Measurements from ENCODE around the gene ADI1.
"Not testable (repeated sequence)": the region's sequence is repeated elsewhere in the genome, so short reads cannot be mapped to it uniquely, and the experiment has no call there.

ADI1 gene

DNA sequence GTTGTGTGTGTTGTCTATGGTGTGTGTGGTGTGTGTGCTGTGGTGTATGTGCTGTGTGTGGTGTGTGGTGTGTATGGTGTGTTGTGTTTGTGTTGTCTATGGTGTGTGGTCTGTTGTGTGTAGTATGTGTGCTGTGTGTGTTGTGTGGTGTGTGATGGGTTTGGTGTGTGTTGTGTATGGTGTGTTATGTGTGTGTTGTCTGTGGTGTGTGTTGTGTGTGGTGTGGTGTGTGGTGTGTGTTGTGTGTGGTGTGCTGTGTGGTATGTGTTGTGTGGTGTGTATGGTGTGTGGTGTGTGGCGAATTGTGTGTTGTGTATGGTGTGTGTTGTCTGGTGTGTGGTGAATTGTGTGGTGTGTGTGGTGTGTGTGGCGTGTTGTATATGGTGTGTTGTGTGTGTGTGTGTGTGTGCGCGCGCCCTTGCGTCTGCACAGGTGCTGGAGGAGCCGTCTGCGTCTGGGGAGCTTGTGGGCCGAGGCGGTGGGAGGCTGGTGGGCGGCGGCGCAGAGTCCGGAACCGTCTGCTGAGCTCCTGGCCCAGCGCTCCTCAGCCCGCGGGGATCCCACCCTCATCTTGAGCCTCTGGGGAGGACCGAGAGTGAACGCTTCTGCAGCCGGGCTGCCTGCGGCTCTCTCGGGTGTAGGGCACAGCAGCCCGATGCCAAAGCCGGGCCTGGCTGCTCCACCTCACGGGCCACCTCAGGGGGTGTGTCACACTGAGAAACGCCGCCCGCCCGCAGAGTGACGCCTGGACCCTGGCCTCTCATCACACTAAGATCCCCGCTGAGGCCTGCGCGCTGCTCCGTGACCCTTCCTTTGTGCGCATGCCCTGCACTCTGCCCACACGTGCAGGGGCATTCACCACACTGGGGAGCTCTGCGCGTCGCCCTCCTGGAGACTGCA lies 8.8 kb upstream of the ADI1 start:
- Histone ChIP-seq H3K4me1 (ENCODE audit: insufficient read depth, low read length) (no peaks in the 10 kb centered on the region), H3K4me3 (ENCODE audit: low read length) (no peak overlapping the region)
- 94% methylated on average over 40 of the region's 40 CpGs for WGBS

DNA sequence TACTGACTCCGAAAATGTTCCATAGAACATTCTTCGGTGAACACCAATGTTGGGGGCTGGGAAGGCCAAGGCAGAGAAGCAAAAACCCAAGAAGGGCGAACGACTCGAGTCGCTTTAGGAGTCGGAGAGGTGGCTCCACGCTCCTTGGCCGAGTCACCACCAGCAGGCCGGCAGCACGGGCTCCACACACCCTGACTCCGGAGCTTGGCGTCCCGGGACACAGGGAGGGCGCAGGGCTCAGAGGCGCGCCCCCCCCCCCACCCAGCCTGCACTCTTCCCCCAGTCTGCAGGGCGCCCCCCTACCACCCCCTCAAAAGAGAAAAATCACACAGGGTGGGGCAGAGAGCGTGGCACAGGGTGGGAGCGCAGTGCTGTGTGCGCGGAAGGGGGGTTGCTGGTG lies 7.5 kb upstream of the ADI1 start:
- no peaks in the 10 kb centered on the region for H3K9me3 ChIP-seq (ENCODE audit: insufficient read depth, low read depth, low read length)
- H3K9ac ChIP-seq (ENCODE audit: low read depth, low read length): no peak overlapping the region
- H3K4me3 ChIP-seq (ENCODE audit: low read length): no peak overlapping the region
- 90% methylated on average over 21 of the region's 22 CpGs for WGBS
- H3K27ac ChIP-seq (ENCODE audit: low read depth, low read length): no peak overlapping the region
- no peaks in the 10 kb centered on the region for H3K4me1 ChIP-seq (ENCODE audit: insufficient read depth, low read length)
- H3K36me3 ChIP-seq (ENCODE audit: insufficient read depth, low read length): no peaks in the 10 kb centered on the region
- no peaks in the 10 kb centered on the region for H3K27me3 ChIP-seq (ENCODE audit: insufficient read depth, low read length)

More for the DNA sequence above, 8.8 kb upstream of the ADI1 start:
- no peaks in the 10 kb centered on the region for H3K27me3 ChIP-seq (ENCODE audit: insufficient read depth, low read length)
- H3K36me3 ChIP-seq (ENCODE audit: insufficient read depth, low read length): no peaks in the 10 kb centered on the region
- no peak overlapping the region for H3K9ac ChIP-seq (ENCODE audit: low read depth, low read length)
- H3K9me3 ChIP-seq (ENCODE audit: insufficient read depth, low read depth, low read length): no peaks in the 10 kb centered on the region
- H3K27ac ChIP-seq (ENCODE audit: low read depth, low read length): no peak overlapping the region

DNA sequence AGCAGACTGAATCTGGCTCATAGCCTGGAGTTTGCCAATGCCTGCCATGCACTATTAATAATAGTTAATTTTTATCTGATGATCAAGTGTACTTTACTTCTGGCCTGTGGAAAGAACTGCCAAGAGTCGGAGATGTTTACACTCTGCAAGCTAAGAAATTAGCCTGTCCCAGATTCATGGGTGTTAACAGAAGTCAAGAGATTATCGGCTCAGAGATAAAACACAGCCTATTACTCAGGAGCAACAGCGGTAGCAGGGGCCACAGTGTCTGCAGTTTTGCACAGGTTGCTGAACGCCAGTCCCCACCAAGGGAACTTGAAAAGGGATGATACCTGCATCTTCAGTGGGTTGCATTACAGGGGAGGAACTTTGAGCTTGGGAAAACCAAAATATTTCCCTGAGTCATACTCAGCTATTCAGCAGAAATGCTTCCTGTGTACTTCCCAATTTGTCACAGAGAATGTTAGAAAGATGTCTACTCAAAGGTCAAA lies 4.3 kb upstream of the ADI1 start:
- Histone ChIP-seq H3K36me3 (ENCODE audit: insufficient read depth, low read length) (no peaks in the 10 kb centered on the region), H3K4me3 (ENCODE audit: low read length) (no peak overlapping the region), H3K27ac (ENCODE audit: low read depth, low read length) (no peak overlapping the region), H3K9me3 (ENCODE audit: insufficient read depth, low read depth, low read length) (no peaks in the 10 kb centered on the region), H3K9ac (ENCODE audit: low read depth, low read length) (no peak overlapping the region), H3K27me3 (ENCODE audit: insufficient read depth, low read length) (peaks cover 3% of the 10 kb centered on the region; the same call in 1 of the 2 replicates), H3K4me1 (ENCODE audit: insufficient read depth, low read length) (0 out of 2 replicates have a peak, but pooled peaks cover 5% of the 10 kb centered on the region)
- 88% methylated on average over 4 of the region's 4 CpGs for WGBS

DNA sequence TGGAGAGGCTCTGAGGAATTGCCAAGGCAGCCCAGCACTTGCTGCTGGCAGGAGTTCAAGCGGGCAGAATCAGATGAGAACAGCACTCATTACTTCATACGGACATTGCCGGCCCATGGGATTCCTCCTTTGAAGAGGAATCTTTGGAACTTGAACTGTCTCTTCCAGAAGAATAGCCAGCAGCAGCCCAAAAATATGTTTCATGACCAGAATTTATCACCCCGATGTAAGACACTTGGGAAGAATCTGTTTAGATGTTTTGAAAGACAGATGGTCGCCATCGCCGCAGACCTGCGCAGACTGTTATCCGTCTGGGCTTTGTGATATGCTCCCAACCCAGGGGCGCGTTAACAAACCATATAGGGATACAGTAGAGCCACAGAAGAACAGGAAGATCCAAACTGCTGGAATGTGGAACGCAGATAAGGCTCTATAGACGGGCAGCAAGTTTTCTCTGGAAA lies 3.7 kb upstream of the ADI1 start:
- WGBS: 90% methylated on average over 13 of the region's 13 CpGs
- no peak overlapping the region for H3K9ac ChIP-seq (ENCODE audit: low read depth, low read length)

DNA sequence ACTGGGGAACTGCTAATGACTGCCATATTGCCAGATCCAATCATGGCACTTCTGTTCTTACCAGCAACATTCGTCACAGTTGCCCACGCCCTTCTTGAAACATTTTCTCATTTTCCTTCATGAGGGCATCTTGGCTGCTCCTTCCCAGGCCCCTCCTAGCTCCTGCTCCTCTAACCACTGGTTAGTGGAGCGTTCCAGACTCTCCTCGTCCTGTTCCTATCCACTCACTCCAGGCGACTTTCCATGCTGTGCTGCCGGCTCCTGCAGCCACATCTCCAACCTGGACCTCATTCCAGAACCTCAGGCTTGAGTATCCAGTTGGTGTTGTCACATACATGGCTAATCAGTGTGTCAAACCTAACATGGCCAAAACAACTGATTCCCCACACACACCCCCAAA lies 1.3 kb upstream of the ADI1 start:
- peaks cover 3% of the 10 kb centered on the region; the same call in 1 of the 2 replicates for H3K27me3 ChIP-seq (ENCODE audit: insufficient read depth, low read length)
- peaks cover 11% of the 10 kb centered on the region; the same call in 1 of the 2 replicates for H3K4me1 ChIP-seq (ENCODE audit: insufficient read depth, low read length)
- WGBS: 93% methylated on average over 6 of the region's 6 CpGs
- H3K27ac ChIP-seq (ENCODE audit: low read depth, low read length): no peak overlapping the region
- no peak overlapping the region for H3K9ac ChIP-seq (ENCODE audit: low read depth, low read length)
- H3K36me3 ChIP-seq (ENCODE audit: insufficient read depth, low read length): no peaks in the 10 kb centered on the region
- H3K9me3 ChIP-seq (ENCODE audit: insufficient read depth, low read depth, low read length): peaks cover 3% of the 10 kb centered on the region; the same call in 1 of the 2 replicates
- peak overlapping the region; percentile 61; the same call in 1 of the 2 replicates for H3K4me3 ChIP-seq (ENCODE audit: low read length)

More for the DNA sequence above, 3.7 kb upstream of the ADI1 start:
- H3K4me3 ChIP-seq (ENCODE audit: low read length): no peak overlapping the region
- no peaks in the 10 kb centered on the region for H3K9me3 ChIP-seq (ENCODE audit: insufficient read depth, low read depth, low read length)
- H3K36me3 ChIP-seq (ENCODE audit: insufficient read depth, low read length): no peaks in the 10 kb centered on the region
- H3K4me1 ChIP-seq (ENCODE audit: insufficient read depth, low read length): peaks cover 7% of the 10 kb centered on the region; the same call in 1 of the 2 replicates
- peaks cover 3% of the 10 kb centered on the region; the same call in 1 of the 2 replicates for H3K27me3 ChIP-seq (ENCODE audit: insufficient read depth, low read length)
- H3K27ac ChIP-seq (ENCODE audit: low read depth, low read length): no peak overlapping the region

DNA sequence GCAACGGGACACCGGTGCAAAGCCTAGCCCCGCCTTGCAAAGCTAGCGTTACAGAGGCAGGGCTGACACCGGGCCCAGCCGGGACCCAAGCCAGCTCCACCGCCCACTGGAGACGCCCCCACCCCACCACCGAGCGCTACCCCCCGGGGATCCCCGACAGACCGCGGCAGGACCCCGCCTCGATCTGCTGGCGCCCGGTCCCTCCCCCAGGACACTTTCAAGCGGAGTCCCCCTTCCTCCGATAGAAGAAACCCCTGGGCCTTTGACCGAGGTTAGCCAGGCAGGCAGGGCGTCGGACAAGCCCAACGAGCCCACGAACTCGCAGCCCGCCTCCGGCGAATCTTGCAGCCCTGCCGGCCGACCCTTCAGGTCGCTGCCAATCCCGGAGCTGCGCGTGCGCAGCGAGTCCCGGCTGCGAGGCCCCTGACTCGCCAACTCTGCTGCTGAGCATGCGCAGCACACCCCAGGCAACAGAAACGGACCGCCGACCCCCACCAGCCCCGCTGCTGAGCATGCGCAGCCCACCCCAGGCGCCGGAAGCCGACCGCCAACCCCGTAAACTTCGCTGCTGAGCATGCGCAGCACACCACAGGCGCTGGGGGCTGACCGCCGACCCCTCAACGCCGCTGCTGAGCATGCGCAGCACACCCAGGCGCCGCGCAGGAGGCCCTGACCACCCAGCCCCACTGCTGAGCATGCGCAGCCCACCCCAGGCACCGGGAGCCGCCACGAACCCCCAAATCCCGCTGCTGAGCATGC lies 656 bp downstream of the ADI1 start:
- Histone ChIP-seq H3K9ac (ENCODE audit: low read depth, low read length) (peak overlapping the region; percentile 76), H3K4me3 (ENCODE audit: low read length) (peak overlapping the region; percentile 70), H3K9me3 (ENCODE audit: insufficient read depth, low read depth, low read length) (peaks cover 3% of the 10 kb centered on the region; the same call in 1 of the 2 replicates), H3K27ac (ENCODE audit: low read depth, low read length) (peak overlapping the region; percentile 98), H3K36me3 (ENCODE audit: insufficient read depth, low read length) (no peaks in the 10 kb centered on the region), H3K27me3 (ENCODE audit: insufficient read depth, low read length) (peaks cover 3% of the 10 kb centered on the region; the same call in 1 of the 2 replicates), H3K4me1 (ENCODE audit: insufficient read depth, low read length) (peaks cover 11% of the 10 kb centered on the region; the same call in 1 of the 2 replicates)
- under 1% methylated on average over 67 of the region's 67 CpGs for WGBS

DNA sequence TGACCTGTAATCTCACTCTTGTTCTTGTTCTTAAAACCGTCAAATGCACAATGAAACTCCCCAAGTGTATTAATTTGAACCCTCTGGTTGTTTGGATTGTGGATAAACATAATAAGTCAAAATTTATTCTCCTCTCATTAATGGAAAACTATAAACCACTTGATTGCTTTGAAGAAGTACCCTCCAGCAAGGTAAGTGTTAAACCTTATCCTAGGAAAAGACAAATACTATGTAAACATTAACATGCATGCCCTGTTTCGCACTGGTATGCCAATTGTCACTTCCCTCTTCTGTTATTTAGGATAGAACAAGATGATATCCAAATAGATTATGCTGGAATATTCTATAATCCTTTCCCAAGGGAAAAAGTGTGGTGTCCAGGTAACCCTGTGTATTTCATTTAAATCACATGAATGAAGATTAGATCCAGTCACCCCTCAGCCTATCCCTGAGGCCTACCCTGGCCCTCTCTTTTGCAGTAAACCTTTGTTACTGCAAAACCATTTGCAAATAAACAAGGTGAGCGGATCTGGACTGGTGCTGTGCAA lies 1.3 kb downstream of the ADI1 start:
- WGBS: 10% methylated on average over 2 of the region's 3 CpGs

DNA sequence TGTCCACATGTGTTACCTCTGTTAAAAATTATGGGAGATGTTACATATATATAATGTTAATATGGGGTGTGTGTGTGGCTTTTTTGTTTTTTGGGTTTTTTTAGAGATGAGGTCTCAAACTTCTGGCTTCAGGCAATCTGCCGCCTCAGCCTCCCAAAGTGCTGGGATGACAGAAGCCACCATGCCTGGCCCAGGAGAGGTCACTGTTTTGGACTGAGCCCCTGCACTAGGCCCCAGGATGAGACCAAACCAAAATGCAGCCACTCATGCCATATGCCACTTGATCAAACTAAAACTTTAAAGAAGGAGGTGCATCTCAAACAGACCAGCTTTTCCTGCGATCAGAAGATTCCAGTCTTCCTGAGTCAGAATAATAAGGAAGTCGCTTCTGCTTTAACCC lies 2.5 kb downstream of the ADI1 start:
- WGBS: 96% methylated on average over 3 of the region's 3 CpGs
- no peak overlapping the region for H3K27ac ChIP-seq (ENCODE audit: low read depth, low read length)
- H3K4me1 ChIP-seq (ENCODE audit: insufficient read depth, low read length): peaks cover 11% of the 10 kb centered on the region; the same call in 1 of the 2 replicates
- H3K4me3 ChIP-seq (ENCODE audit: low read length): no peak overlapping the region
- peaks cover 3% of the 10 kb centered on the region; the same call in 1 of the 2 replicates for H3K27me3 ChIP-seq (ENCODE audit: insufficient read depth, low read length)
- H3K9ac ChIP-seq (ENCODE audit: low read depth, low read length): no peak overlapping the region
- H3K9me3 ChIP-seq (ENCODE audit: insufficient read depth, low read depth, low read length): peaks cover 3% of the 10 kb centered on the region; the same call in 1 of the 2 replicates
- peaks cover 9% of the 10 kb centered on the region; the same call in 1 of the 2 replicates for H3K36me3 ChIP-seq (ENCODE audit: insufficient read depth, low read length)

More for the DNA sequence above, 1.3 kb downstream of the ADI1 start:
- H3K27me3 ChIP-seq (ENCODE audit: insufficient read depth, low read length): peaks cover 3% of the 10 kb centered on the region; the same call in 1 of the 2 replicates
- H3K4me3 ChIP-seq (ENCODE audit: low read length): peak overlapping the region; percentile 70
- peaks cover 3% of the 10 kb centered on the region; the same call in 1 of the 2 replicates for H3K9me3 ChIP-seq (ENCODE audit: insufficient read depth, low read depth, low read length)
- H3K27ac ChIP-seq (ENCODE audit: low read depth, low read length): peak overlapping the region; percentile 98
- no peaks in the 10 kb centered on the region; the same call in 1 of the 2 replicates for H3K36me3 ChIP-seq (ENCODE audit: insufficient read depth, low read length)
- H3K4me1 ChIP-seq (ENCODE audit: insufficient read depth, low read length): peaks cover 11% of the 10 kb centered on the region; the same call in 1 of the 2 replicates
- H3K9ac ChIP-seq (ENCODE audit: low read depth, low read length): peak overlapping the region; percentile 76

DNA sequence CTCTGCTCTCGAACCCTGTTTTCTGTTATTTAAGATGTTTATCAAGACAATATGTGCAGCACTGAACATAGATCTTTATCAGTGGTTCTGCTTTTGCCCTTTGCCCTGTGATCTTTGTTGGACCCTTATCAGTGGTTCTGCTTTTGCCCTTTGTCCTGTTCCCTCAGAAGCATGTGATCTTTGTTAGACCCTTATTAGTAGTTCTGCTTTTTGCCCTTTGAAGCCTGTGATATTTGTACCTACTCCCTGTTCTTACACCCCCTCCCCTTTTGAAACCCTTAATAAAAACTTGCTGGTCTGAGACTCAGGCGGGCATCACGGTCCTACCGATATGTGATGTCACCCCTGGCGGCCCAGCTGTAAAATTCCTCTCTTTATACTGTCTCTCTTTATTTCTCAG lies 3.9 kb downstream of the ADI1 start:
- Histone ChIP-seq H3K36me3 (ENCODE audit: insufficient read depth, low read length) (peaks cover 16% of the 10 kb centered on the region; the same call in 1 of the 2 replicates), H3K4me1 (ENCODE audit: insufficient read depth, low read length) (peaks cover 11% of the 10 kb centered on the region; the same call in 1 of the 2 replicates)
- WGBS: 96% methylated on average over 3 of the region's 5 CpGs
- H3K27me3 ChIP-seq (ENCODE audit: insufficient read depth, low read length); H3K9ac ChIP-seq (ENCODE audit: low read depth, low read length); H3K9me3 ChIP-seq (ENCODE audit: insufficient read depth, low read depth, low read length); H3K4me3 ChIP-seq (ENCODE audit: low read length); H3K27ac ChIP-seq (ENCODE audit: low read depth, low read length): not testable (repeated sequence)

DNA sequence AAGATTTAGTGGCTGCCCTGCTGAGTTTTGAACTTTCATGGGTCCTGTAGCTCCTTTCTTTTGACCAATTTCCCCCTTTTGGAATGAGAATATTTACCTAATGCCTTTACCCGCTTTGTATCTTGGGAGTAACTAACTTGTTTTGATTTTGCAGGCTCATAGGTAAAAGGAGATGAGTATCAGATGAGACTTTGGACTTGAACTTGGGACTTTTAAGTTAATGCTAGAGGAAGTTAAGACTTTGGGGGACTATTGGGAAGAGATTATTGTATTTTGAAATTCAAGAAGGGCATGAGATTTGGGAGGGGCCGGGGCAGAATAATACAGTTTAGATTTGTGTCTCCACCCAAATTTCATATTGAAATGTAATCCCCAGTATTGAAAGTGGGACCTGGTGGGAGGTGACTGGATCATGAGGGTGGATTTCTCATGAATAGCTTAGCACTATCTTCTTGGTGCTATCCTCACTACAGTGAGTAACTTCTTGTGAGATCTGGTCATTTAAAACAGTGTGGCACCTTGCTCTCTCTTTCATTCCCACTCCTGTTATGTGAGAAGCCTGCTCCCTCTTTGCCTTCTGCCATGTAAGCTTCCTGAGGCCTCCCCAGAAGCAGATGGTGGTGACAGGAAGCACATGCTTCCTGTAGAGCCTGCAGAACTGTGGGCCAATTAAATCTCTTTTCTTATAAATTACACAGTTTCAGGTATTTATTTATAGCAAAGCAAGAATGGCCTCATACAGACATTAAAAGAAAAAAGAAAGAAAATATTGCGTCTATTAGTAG lies 6.1 kb downstream of the ADI1 start:
- Histone ChIP-seq H3K4me1 (ENCODE audit: insufficient read depth, low read length) (peaks cover 6% of the 10 kb centered on the region; the same call in 1 of the 2 replicates), H3K9me3 (ENCODE audit: insufficient read depth, low read depth, low read length) (peaks cover 3% of the 10 kb centered on the region; the same call in 1 of the 2 replicates), H3K27ac (ENCODE audit: low read depth, low read length) (no peak overlapping the region), H3K27me3 (ENCODE audit: insufficient read depth, low read length) (no peaks in the 10 kb centered on the region), H3K4me3 (ENCODE audit: low read length) (no peak overlapping the region), H3K9ac (ENCODE audit: low read depth, low read length) (no peak overlapping the region), H3K36me3 (ENCODE audit: insufficient read depth, low read length) (peaks cover 17% of the 10 kb centered on the region; the same call in 1 of the 2 replicates)
- WGBS: 97% methylated on average over 2 of the region's 3 CpGs
